Measurements from ENCODE around the gene GALE.

GALE gene

DNA sequence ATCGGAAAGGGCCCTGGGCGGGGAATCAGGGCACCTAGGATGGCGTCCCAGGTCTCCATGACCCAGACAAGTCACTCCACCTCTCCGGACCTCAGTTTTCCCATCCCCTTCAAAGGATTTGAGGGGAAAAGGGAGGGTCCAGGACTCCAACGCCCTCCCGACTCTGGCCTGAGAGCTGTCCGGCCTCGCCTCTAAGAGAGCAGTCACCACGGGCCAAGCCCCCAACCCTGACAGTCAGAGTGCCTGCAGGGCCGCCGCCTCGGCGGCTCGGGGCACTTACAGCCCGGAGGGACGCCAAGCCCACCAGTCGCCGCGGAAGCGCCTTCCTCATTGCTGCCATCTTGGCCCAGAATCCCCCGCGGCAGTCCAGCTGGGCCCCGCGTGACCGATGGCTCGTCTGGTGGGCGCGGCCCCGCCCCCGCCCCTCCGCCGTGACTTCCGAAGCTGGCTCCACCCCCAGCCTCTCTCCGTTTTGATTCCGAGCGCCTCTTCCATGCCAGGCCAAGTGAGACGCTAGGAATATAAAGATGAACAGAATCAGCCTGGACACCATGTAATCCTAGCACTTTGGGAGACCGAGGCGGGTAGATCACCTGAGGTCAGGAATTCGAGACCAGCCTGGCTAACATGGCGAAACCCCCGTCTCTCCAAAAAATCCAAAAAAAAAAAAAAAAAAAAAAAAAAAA is 24.7 kb upstream of the GALE start, which contains the start of gene HMGCL:
Gene HMGCL (minus strand): TSS at position 354 of the 686 bp plus-strand sequence. CDS start 14 bp downstream, at position 340.
- peak; percentile 66; the same call in 1 of the 2 replicates for TF ChIP-seq SIN3A (IDR thresholded peaks at IDR 0.05; ENCODE audit: borderline replicate concordance, insufficient read depth, low read length)
- TF ChIP-seq, protein P1, sequence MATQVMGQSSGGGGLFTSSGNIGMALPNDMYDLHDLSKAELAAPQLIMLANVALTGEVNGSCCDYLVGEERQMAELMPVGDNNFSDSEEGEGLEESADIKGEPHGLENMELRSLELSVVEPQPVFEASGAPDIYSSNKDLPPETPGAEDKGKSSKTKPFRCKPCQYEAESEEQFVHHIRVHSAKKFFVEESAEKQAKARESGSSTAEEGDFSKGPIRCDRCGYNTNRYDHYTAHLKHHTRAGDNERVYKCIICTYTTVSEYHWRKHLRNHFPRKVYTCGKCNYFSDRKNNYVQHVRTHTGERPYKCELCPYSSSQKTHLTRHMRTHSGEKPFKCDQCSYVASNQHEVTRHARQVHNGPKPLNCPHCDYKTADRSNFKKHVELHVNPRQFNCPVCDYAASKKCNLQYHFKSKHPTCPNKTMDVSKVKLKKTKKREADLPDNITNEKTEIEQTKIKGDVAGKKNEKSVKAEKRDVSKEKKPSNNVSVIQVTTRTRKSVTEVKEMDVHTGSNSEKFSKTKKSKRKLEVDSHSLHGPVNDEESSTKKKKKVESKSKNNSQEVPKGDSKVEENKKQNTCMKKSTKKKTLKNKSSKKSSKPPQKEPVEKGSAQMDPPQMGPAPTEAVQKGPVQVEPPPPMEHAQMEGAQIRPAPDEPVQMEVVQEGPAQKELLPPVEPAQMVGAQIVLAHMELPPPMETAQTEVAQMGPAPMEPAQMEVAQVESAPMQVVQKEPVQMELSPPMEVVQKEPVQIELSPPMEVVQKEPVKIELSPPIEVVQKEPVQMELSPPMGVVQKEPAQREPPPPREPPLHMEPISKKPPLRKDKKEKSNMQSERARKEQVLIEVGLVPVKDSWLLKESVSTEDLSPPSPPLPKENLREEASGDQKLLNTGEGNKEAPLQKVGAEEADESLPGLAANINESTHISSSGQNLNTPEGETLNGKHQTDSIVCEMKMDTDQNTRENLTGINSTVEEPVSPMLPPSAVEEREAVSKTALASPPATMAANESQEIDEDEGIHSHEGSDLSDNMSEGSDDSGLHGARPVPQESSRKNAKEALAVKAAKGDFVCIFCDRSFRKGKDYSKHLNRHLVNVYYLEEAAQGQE (IDR thresholded peaks at IDR 0.05; ENCODE audit: insufficient read depth in 1 of 2, low read depth in 2 of 2, low read length in 2 of 2), result peak in 1 of 2 experiments; percentile 44; a peak in 1 of 4 replicates
- TF ChIP-seq TAF1 (IDR thresholded peaks at IDR 0.05; ENCODE audit: borderline replicate concordance, insufficient read depth, low read length), result peak; percentile 95; the same call in 1 of the 2 replicates
- TF ChIP-seq FOXP2 (optimal IDR thresholded peaks at IDR 0.05; ENCODE audit: borderline replicate concordance, extremely low read depth, extremely low read length, insufficient read depth), result no peak
- peak; percentile 90 for TF ChIP-seq POLR2AphosphoS5 (IDR thresholded peaks at IDR 0.05; ENCODE audit: low read depth, low read length)

- TF ChIP-seq FOXP2 (optimal IDR thresholded peaks at IDR 0.05; ENCODE audit: borderline replicate concordance, extremely low read depth, extremely low read length, insufficient read depth) (no peak), SIN3A (IDR thresholded peaks at IDR 0.05; ENCODE audit: borderline replicate concordance, insufficient read depth, low read length) (no peak), TAF1 (IDR thresholded peaks at IDR 0.05; ENCODE audit: borderline replicate concordance, insufficient read depth, low read length) (no peak), POLR2AphosphoS5 (IDR thresholded peaks at IDR 0.05; ENCODE audit: low read depth, low read length) (no peak)
- TF ChIP-seq, protein P1 (IDR thresholded peaks at IDR 0.05; ENCODE audit: insufficient read depth in 1 of 2, low read depth in 2 of 2, low read length in 2 of 2), result no peak
Measured at GRCh38 chr1:23824711-23825075, 24.1 kb upstream of the GALE start.

DNA sequence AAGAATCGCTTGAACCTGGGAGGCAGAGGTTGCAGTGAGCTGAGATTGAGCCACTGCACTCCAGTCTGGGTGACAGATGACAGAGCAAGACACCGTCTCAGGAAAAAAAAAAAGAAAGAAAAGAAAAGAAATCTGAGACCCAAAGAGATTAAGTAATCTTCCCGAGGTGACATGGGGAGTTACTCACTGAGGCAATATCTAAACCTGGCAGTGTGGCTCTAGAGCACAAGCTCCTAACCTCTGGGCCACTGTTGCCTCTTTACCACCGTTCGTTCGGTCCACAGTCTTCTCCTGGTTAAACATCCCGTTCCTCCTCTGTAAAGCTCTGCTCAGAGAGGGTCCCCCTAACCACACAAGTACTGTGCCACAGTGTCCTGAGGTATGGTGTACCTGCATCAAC is 23.2 kb upstream of the GALE start:
- TF ChIP-seq FOXP2 (optimal IDR thresholded peaks at IDR 0.05; ENCODE audit: borderline replicate concordance, extremely low read depth, extremely low read length, insufficient read depth), result no peak
- TF ChIP-seq SIN3A (IDR thresholded peaks at IDR 0.05; ENCODE audit: borderline replicate concordance, insufficient read depth, low read length), result no peak
- TF ChIP-seq, protein P1 (IDR thresholded peaks at IDR 0.05; ENCODE audit: insufficient read depth in 1 of 2, low read depth in 2 of 2, low read length in 2 of 2), result no peak
- no peak for TF ChIP-seq TAF1 (IDR thresholded peaks at IDR 0.05; ENCODE audit: borderline replicate concordance, insufficient read depth, low read length)
- TF ChIP-seq POLR2AphosphoS5 (IDR thresholded peaks at IDR 0.05; ENCODE audit: low read depth, low read length), result no peak

DNA sequence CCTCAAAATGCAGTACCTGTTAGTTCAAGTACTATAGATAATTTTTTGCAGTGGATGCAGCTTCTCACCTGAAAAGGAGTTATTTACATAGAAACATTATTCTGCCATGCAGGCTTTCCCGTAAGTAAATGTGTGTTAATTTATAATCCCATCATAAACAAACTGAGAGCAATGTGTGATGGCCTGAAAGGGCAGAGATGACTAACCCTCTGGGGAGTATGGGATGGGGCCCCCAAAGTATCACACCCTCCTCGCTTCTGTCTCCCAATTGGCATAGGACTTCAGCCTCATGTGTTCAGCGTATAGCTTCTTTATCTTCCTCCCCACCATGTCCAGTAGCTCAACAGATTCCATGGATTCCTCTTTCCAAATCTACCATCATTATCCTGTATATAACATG is 17.1 kb upstream of the GALE start:
- TF ChIP-seq FOXP2 (optimal IDR thresholded peaks at IDR 0.05; ENCODE audit: borderline replicate concordance, extremely low read depth, extremely low read length, insufficient read depth) (no peak), SIN3A (IDR thresholded peaks at IDR 0.05; ENCODE audit: borderline replicate concordance, insufficient read depth, low read length) (no peak), POLR2AphosphoS5 (IDR thresholded peaks at IDR 0.05; ENCODE audit: low read depth, low read length) (no peak), TAF1 (IDR thresholded peaks at IDR 0.05; ENCODE audit: borderline replicate concordance, insufficient read depth, low read length) (no peak)
- TF ChIP-seq, protein P1 (IDR thresholded peaks at IDR 0.05; ENCODE audit: insufficient read depth in 1 of 2, low read depth in 2 of 2, low read length in 2 of 2), result no peak
